Measurements from ENCODE around the gene SLC18A2.

- TF ChIP-seq POLR2A (IDR thresholded peaks at IDR 0.05) (no peak), EP300 (IDR thresholded peaks at IDR 0.05) (no peak)
- TF ChIP-seq, protein P1, sequence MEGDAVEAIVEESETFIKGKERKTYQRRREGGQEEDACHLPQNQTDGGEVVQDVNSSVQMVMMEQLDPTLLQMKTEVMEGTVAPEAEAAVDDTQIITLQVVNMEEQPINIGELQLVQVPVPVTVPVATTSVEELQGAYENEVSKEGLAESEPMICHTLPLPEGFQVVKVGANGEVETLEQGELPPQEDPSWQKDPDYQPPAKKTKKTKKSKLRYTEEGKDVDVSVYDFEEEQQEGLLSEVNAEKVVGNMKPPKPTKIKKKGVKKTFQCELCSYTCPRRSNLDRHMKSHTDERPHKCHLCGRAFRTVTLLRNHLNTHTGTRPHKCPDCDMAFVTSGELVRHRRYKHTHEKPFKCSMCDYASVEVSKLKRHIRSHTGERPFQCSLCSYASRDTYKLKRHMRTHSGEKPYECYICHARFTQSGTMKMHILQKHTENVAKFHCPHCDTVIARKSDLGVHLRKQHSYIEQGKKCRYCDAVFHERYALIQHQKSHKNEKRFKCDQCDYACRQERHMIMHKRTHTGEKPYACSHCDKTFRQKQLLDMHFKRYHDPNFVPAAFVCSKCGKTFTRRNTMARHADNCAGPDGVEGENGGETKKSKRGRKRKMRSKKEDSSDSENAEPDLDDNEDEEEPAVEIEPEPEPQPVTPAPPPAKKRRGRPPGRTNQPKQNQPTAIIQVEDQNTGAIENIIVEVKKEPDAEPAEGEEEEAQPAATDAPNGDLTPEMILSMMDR (IDR thresholded peaks at IDR 0.05): no peak
These were observed 17.1 kb upstream of the SLC18A2 start for GRCh38 chr10:117223693-117224430.

Data from ovary (tissue), 3 donors.